Inflammatory macrophage (primary cell): Measurements from ENCODE around the gene FANCB.

Experiments used
- DNase-seq, 2 donors: peaks; one replicate each; pipeline ENCODE4 v3.0.0-alpha.2; 2020 to 2022

The FANCB gene

GRCh38 chrX:14832586-14832985, 40.3 kb downstream of the FANCB start:
- no peak for DNase-seq

GRCh38 chrX:14832151-14832550, 40.7 kb downstream of the FANCB start:
- DNase-seq = no peak

- no peak for DNase-seq
Measured at GRCh38 chrX:14829643-14830042, 43.2 kb downstream of the FANCB start.

GRCh38 chrX:14826319-14826718, 46.5 kb downstream of the FANCB start:
- DNase-seq = no peak

- DNase-seq = no peak
Measured at GRCh38 chrX:14825851-14826250, 47.0 kb downstream of the FANCB start.

- peak; percentile 54 to 79 for DNase-seq
Measured at GRCh38 chrX:14819769-14820168, 53.1 kb downstream of the FANCB start.

- DNase-seq = peak; percentile 19 to 61
Measured at GRCh38 chrX:14817571-14817970, 55.3 kb downstream of the FANCB start.

- DNase-seq = peak in 1 of 2 donors; percentile 48
Measured at GRCh38 chrX:14802943-14803710, 69.7 kb downstream of the FANCB start.

GRCh38 chrX:14801136-14801535, 71.7 kb downstream of the FANCB start:
- no peak for DNase-seq

- no peak for DNase-seq
Measured at GRCh38 chrX:14798805-14799397, 74.0 kb downstream of the FANCB start.
